HEK293 (cell line): Measurements from ENCODE around the gene OR2A5.

Source experiments
- KLF9 ChIP-seq: fragments of 450-650 bp; formaldehyde crosslinking; IDR thresholded peaks from 2 replicates; pipeline ENCODE4 v1.5.1; 2016; ENCODE audit warnings: missing biosample characterization, missing genetic modification characterization, low read depth
- OVOL3 ChIP-seq: fragments of 450-650 bp; formaldehyde crosslinking; IDR thresholded peaks from 2 replicates; pipeline ENCODE4 v1.5.1; 2016; ENCODE audit warnings: missing biosample characterization, missing genetic modification characterization
- REPIN1 ChIP-seq: fragments of 450-650 bp; formaldehyde crosslinking; IDR thresholded peaks from 2 replicates; pipeline ENCODE4 v1.5.1; 2017; ENCODE audit warnings: missing biosample characterization, missing genetic modification characterization, low read depth
- TCF7L2 ChIP-seq: IDR thresholded peaks from 2 replicates; pipeline ENCODE4 v1.6.1; 2011; ENCODE audit warnings: low read depth, mild to moderate bottlenecking, inconsistent platforms, low read length, moderate library complexity, borderline replicate concordance
- YY1 ChIP-seq: fragments of 450-650 bp; formaldehyde crosslinking; IDR thresholded peaks from 2 replicates; pipeline ENCODE4 v1.5.1; 2018; ENCODE audit warnings: missing biosample characterization, missing genetic modification characterization
- ZBTB48 ChIP-seq: fragments of 450-650 bp; formaldehyde crosslinking; IDR thresholded peaks from 2 replicates; pipeline ENCODE4 v1.5.1; 2016; ENCODE audit warnings: missing biosample characterization, missing genetic modification characterization
- ZNF121 ChIP-seq: fragments of 450-650 bp; formaldehyde crosslinking; IDR thresholded peaks from 2 replicates; pipeline ENCODE4 v1.5.1; 2016; ENCODE audit warnings: missing biosample characterization, missing genetic modification characterization
- ZNF148 ChIP-seq: fragments of 450-650 bp; formaldehyde crosslinking; IDR thresholded peaks from 2 replicates; pipeline ENCODE4 v1.5.0; 2017; ENCODE audit warnings: missing biosample characterization, missing genetic modification characterization, borderline replicate concordance
- ZNF362 ChIP-seq: fragments of 450-650 bp; formaldehyde crosslinking; IDR thresholded peaks from 2 replicates; pipeline ENCODE4 v1.5.1; 2016; ENCODE audit warnings: missing biosample characterization, missing genetic modification characterization
- ZNF560 ChIP-seq: fragments of 450-650 bp; formaldehyde crosslinking; IDR thresholded peaks from 2 replicates; pipeline ENCODE4 v1.5.1; 2017; ENCODE audit warnings: missing biosample characterization, missing genetic modification characterization, borderline replicate concordance
- ZNF596 ChIP-seq: fragments of 450-650 bp; IDR thresholded peaks from 2 replicates; pipeline ENCODE4 v1.5.0; 2018; ENCODE audit warnings: missing biosample characterization, mild to moderate bottlenecking, missing genetic modification characterization, moderate library complexity
- ZSCAN16 ChIP-seq: fragments of 450-650 bp; formaldehyde crosslinking; IDR thresholded peaks from 2 replicates; pipeline ENCODE4 v1.5.1; 2016; ENCODE audit warnings: missing biosample characterization, missing genetic modification characterization
- TF ChIP-seq, protein P1 (sequence below): fragments of 450-650 bp; formaldehyde crosslinking; IDR thresholded peaks from 2 replicates; pipeline ENCODE4 v1.5.1; 2016; ENCODE audit warnings: missing biosample characterization, missing genetic modification characterization

GRCh38 chr7:144020340-144020739, 28.4 kb upstream of the OR2A5 start:
- TF ChIP-seq, protein P1, sequence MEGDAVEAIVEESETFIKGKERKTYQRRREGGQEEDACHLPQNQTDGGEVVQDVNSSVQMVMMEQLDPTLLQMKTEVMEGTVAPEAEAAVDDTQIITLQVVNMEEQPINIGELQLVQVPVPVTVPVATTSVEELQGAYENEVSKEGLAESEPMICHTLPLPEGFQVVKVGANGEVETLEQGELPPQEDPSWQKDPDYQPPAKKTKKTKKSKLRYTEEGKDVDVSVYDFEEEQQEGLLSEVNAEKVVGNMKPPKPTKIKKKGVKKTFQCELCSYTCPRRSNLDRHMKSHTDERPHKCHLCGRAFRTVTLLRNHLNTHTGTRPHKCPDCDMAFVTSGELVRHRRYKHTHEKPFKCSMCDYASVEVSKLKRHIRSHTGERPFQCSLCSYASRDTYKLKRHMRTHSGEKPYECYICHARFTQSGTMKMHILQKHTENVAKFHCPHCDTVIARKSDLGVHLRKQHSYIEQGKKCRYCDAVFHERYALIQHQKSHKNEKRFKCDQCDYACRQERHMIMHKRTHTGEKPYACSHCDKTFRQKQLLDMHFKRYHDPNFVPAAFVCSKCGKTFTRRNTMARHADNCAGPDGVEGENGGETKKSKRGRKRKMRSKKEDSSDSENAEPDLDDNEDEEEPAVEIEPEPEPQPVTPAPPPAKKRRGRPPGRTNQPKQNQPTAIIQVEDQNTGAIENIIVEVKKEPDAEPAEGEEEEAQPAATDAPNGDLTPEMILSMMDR (tag by site-specific recombination) = no peak
- no peak for TF ChIP-seq REPIN1 (tag by site-specific recombination)
- TF ChIP-seq ZNF560 (tag by site-specific recombination) = no peak
- no peak for TF ChIP-seq ZNF148
- TF ChIP-seq KLF9 (tag by site-specific recombination) = no peak
- TF ChIP-seq TCF7L2 = no peak
- no peak for TF ChIP-seq OVOL3
- no peak for TF ChIP-seq ZNF121
- TF ChIP-seq ZNF362 (tag by site-specific recombination) = no peak
- TF ChIP-seq YY1 (tag by site-specific recombination) = no peak
- TF ChIP-seq ZNF596 = no peak
- no peak for TF ChIP-seq ZSCAN16 (tag by site-specific recombination)
- no peak for TF ChIP-seq ZBTB48 (tag by site-specific recombination)
